ENCODE data around the gene ZCCHC9.
A peak's percentile ranks its signal among the peaks of the same experiment; 100 is the strongest.
"Not testable (repeated sequence)": the region's sequence is repeated elsewhere in the genome, so short reads cannot be mapped to it uniquely, and the experiment has no call there.

The ZCCHC9 gene

GRCh38 chr5:81301271-81302015, at the start of gene ZCCHC9:
Gene ZCCHC9, plus strand, starts transcription at chr5:81301587. Its CDS starts 3,171 bp downstream, at chr5:81304758.
- peak; percentile 88 for DNase-seq

- no peak for DNase-seq
These were observed 49.5 kb upstream of the ZCCHC9 start for GRCh38 chr5:81251922-81252321.

DNA sequence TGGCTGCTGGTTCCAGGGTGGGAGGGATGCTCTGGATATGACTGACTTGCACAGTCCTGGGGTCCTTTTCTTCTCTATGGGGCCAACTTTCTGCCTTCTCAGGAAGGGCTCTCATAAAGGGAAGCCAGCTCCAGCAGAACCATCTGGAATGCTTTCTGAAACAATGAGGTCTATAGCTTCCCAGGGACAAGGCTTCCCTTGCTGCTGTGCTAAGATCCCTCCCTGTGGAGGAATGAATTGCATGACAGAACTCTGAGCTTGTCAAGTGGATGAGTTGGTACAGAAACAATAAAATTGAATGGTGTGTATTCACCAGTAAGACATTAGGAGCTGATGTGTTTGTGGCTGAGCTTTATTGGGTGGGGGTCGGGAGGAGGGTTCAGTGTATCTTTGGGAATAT, 48.5 kb upstream of the ZCCHC9 start:
- DNase-seq = no peak

- DNase-seq = no peak
These were observed 47.5 kb upstream of the ZCCHC9 start for GRCh38 chr5:81253875-81254274.

- DNase-seq = no peak
These were observed 46.4 kb upstream of the ZCCHC9 start for GRCh38 chr5:81254886-81255559.

GRCh38 chr5:81256766-81257165, 44.6 kb upstream of the ZCCHC9 start:
- DNase-seq = no peak

GRCh38 chr5:81262796-81263195, 38.6 kb upstream of the ZCCHC9 start:
- DNase-seq = not testable (repeated sequence)

DNA sequence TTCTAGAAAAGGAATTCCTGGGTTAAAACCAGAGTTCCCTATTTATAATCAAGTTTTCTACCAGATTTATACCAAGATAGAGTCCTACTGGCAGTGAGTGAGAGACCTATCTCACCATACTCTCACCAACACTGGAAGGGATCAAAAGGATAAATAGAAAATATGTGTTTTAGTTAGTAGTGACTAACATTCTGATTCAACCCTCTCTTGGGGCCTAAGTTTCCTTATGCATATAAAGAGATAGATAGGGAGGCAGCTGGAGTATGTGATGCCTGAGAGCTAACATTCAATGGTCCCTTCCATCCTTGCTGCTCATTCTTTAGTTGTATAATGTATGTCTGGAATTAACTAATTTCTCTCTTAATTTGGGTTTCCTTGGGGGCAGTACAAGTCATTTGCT, 36.3 kb upstream of the ZCCHC9 start:
- no peak for DNase-seq

GRCh38 chr5:81268521-81269196, 32.7 kb upstream of the ZCCHC9 start:
- no peak for DNase-seq

DNA sequence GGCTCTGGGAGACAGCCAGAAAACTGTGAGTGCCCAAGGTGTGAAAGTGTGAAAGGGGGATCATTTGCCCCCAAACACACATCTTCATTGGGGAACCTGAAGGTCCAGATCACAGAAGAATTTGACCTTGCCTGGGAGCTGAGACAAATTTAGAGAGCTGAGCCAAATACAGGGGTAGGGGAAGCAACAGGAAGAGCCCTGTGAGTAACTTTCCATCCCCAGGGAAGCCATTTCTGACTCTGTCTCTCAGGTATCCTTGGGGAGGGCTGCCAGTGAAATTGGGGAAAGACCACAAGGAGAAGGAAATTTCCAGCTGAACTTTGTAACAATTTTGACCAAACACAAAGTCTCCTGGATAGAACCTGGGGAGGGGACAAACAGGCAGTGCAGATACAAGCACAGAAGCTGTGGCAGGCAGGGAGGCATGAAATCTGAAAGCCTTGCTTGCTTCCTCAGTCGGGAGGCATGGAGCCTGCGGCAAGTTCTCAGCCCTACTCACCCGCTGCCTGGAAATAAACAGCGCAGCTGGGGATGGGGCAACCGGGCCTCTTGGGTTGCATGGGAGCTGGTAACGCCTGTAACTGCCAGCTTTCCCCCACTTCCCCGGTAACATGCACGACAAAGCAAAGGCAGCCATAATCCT, 31.5 kb upstream of the ZCCHC9 start:
- DNase-seq = no peak

DNA sequence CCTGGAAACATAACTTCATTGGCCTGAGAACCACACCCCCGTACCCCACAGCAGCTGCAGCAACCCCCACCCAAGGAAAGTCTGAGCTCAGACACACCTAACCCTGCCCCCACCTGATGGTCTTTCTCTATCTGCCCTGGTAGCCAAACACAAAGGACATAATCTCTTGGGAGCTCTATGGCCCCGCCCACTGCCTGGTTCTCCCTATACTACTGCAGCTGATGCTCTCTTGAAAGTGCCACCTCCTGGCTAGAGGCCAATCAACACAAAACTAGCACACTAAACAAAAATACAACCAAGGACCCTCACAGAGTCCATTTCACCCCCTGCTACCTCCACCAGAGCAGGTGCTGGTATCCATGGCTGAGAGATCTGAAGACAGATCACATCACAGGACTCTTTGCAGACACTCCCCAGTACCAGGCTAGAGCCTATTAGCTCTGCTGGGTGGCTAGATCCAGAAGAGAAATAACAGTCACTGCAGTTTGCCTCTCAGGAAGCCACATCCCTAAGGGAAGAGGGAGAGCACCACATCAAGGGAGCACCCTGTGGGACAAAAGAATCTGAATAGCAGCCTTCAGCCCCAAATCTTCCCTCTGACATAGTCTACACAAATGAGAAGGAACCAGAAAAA, 30.9 kb upstream of the ZCCHC9 start:
- peak; percentile 20 for DNase-seq

DNA sequence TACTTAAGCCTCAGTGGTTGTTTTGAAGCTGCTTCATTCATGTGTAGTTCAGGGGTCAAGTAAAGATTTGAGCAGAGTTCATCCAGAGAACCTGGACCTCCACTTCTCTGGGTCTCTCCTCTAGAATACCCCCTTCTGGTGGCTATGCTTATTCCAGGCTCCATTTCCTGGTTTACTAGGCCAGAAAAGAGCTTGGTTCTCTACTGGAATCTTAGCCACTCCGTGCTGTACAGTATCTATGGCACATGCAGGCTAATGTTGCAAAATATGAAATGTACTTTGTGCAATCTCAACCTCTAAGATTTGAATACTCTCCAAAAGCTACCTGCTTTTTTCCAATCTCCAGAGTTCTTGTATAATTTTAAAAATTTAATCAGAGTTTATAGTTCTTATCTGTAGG, 17.4 kb upstream of the ZCCHC9 start:
- no peak for DNase-seq

DNA sequence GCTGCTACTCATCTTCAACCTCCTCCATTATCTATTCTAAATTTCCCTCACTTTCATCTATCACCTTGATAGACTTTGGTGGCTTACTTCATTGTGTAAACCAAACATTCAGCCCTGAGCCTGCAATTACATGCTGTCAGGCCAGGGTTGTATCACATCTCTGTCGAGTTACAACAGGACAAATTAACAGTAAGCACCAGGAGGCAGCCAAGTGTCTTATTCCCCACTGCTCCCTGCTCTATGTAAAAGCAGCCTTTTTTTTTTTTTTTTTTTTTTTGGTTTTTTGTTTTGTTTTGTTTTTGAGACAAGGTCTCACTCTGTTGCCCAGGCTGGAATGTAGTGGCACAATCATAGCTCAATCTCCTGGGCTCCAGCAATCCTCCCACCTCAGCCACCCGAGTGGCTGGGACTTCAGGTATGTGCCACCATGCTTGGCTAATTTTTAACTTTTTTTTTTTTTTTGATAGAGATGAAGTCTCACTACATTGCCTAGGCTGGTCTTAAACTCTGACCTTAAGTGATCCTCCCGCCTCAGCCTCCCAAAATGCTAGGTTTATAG, 15.2 kb upstream of the ZCCHC9 start:
- no peak for DNase-seq

GRCh38 chr5:81288021-81288433, 13.4 kb upstream of the ZCCHC9 start:
- DNase-seq = no peak

DNA sequence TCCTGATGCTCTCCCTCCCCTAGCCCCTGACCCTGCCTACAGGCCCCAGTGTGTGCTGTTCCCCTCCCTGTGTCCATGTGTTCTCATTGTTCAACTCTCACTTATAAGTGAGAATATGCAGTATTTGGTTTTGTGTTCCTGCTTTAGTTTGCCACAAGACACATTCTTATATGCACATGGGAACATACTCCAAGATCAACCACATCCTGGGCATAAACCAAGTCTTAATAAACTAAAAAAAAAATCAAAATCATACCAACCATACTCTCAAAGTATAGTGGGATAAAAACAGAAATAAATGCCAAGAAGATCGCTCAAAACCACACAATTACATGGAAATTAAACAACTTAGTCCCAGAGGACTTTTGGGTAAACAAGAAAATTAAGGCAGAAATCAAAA, 11.2 kb upstream of the ZCCHC9 start:
- DNase-seq = no peak

GRCh38 chr5:81292130-81292529, 9.3 kb upstream of the ZCCHC9 start:
- DNase-seq = no peak

DNA sequence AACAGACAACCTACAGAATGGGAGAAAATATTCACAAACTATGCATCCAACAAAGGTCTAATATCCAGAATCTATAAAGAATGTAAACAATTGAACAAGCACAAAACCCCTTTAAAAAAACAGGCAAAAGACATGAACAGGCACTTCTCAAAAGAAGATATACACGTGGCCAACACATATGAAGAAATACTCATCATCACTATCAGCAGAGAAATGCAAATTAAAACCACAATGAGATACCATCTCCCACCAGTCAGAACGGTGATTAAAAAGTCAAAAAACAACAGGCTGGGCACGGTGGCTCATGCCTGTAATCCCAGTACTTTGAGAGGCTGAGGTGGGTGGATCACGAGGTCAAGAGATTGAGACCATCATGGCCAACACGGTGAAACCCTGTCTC, 7.4 kb upstream of the ZCCHC9 start:
- not testable (repeated sequence) for DNase-seq

DNA sequence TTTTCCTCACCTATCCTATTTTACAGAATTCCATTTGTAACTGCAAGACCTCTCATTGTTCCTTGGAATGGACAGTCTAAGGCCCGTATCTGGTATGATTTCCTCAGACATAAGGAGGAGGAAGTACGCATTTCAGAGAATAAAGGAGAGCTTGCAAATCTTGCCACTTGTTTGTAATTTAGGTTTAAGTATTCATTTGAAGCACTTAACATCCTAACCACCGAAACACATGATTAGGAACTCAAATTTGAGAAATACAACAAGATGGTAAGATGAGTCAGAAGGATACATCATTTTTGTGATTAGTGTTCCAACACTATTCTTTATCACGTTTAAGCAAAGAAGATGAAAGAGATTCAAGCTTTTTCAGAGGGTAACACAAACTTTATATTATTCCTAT, 3.9 kb upstream of the ZCCHC9 start:
- no peak for DNase-seq

- DNase-seq = no peak
These were observed 491 bp upstream of the ZCCHC9 start for GRCh38 chr5:81300921-81301270.

DNA sequence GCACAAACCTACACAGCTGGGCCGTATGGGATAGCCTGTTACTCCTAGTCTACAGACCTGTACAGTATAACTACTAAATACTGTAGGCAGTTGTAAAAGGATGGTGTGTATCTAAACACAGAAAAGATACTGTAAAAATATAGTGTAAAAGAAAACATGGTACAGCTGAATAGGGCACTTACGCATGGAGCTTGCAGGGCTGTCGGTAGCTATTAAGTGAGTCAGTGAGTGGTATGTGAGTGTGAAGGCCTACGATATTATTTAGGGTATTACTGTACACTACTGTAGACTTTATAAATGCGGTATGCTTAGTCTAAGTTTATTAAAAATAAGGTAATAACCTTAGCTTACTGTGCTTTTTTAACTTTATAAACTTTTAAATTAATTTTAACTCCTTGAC, 1.2 kb downstream of the ZCCHC9 start:
- DNase-seq = no peak

- DNase-seq = no peak
These were observed 2.2 kb downstream of the ZCCHC9 start for GRCh38 chr5:81303563-81303962.

DNA sequence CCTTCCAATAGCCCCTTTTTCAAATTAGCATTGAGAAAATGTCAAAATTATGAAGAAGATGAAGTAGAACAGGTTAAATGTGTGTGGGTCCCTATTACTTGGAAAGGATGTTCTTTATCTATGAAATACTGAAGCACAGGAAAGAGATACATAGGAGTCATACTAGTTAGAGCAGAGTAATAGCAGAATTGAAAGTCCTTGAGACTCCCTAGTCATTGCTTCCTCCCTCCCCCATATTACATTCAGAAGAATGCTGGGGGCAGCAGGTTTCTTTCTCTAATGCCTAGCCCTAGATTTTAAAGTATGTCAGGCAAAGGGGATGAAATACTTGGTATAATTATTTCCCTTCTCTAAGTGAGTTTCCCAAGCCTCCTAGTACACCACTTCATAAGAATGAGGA, 4.4 kb downstream of the ZCCHC9 start:
- no peak for DNase-seq

- DNase-seq = no peak
These were observed 7.4 kb downstream of the ZCCHC9 start for GRCh38 chr5:81308836-81309235.

Data from NCI-H1092 (cell line).